Measurements from ENCODE around the gene AGFG1.
A peak's percentile ranks its signal among the peaks of the same experiment; 100 is the strongest.
"Not testable (repeated sequence)": the region's sequence is repeated elsewhere in the genome, so short reads cannot be mapped to it uniquely, and the experiment has no call there.

AGFG1 gene

DNA sequence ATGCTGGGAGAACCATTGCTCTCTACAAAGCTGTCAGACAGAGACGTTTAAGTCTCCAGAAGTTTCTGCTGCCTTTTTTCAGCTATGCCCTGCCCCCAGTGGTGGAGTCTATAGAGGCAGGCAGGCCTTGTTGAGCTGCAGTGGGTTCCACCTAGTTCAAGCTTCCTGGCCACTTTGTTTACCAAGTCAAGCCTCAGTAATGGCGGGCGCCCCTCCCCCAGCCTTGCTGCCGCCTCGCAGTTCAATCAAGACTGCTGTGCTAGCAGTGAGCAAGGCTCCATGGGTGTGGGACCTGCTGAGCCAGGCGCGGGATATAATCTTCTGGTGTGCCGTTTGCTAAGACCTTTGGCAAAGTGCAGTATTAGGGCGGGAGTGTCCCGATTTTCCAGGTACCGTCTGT, 74.0 kb downstream of the AGFG1 start:
- DNase-seq = no peak

GRCh38 chr2:227551836-227552235, 79.9 kb downstream of the AGFG1 start:
- no peak for DNase-seq

DNA sequence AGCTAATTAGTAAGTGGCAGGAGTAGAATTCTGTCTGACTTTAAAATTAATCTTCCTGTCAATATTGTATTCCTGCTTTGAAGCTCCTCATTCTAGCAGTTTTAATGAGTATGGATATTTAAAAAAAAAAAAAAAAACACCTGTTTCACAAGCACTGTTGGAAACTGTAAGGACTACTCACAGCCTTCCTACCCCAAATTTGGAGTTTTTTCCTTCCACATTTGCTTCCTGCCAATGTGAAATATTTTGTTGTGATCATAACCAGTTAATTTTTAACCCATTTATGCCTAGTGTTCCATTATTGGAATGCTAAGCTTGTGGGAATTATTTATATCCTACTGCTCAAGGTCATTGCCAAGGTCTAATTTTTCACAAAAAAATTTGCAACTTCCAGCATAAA, 90.6 kb downstream of the AGFG1 start:
- no peak for DNase-seq

GRCh38 chr2:227565080-227565479, 93.1 kb downstream of the AGFG1 start:
- DNase-seq = no peak

- no peak for DNase-seq
These were observed 94.1 kb downstream of the AGFG1 start for GRCh38 chr2:227566012-227566411.

DNA sequence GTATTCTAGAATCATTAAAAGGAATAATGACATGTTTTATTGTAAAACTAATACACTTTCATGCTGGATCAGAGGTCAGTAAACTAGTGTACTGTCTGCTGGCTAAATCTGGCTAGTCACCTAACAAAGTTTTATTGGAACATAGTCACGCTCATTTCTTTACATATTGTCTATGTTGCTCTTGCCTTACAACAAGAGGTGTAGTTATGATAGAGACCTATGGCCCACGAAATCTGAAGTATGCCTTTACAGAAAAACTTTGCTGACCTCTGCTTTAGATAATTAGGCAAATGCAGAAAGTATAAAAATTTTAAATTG, 96.9 kb downstream of the AGFG1 start:
- DNase-seq = no peak

GRCh38 chr2:227570615-227571014, 98.7 kb downstream of the AGFG1 start:
- no peak for DNase-seq

GRCh38 chr2:227576110-227576509, 104.2 kb downstream of the AGFG1 start:
- no peak for DNase-seq

DNA sequence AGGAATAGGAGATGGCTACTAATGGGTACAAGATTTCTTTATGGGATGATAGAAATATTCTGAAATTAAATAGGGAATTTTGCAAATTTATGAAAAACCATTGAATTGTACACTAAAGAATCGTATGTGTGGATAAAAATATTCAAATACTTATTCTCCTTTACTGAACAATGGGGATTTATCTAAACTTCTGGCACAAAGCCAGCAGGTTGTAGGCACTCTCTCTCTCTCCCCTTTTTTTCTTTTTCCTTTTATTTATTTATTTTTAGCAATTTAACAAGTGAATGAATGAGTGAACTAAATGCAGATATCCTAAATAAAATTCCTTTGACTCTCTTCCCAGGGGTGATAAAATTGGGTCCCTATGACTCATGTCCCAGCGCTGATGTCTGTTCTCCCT, 104.9 kb downstream of the AGFG1 start:
- DNase-seq = no peak

DNA sequence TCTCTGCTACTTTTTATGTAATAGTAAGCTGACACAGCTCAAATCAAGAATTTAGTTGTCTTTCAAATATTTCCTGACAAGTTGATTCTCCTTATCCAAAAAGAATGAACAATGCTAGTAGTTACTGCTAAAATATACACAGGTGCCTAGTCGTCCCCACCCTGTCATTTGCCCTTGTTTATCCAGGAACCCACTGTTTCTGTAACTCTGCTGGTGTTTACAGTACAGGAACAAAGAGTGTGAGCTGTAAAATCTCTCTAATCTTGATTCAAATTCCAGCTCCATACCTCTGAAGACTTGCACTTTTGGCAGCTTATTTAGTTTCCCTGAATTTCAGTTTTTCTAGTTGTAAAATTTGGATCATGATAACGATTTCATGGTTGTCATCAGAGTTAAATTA, 105.6 kb downstream of the AGFG1 start:
- DNase-seq = no peak

- DNase-seq = no peak
These were observed 106.7 kb downstream of the AGFG1 start for GRCh38 chr2:227578642-227579041.

GRCh38 chr2:227579791-227580190, 107.8 kb downstream of the AGFG1 start:
- DNase-seq = no peak

DNA sequence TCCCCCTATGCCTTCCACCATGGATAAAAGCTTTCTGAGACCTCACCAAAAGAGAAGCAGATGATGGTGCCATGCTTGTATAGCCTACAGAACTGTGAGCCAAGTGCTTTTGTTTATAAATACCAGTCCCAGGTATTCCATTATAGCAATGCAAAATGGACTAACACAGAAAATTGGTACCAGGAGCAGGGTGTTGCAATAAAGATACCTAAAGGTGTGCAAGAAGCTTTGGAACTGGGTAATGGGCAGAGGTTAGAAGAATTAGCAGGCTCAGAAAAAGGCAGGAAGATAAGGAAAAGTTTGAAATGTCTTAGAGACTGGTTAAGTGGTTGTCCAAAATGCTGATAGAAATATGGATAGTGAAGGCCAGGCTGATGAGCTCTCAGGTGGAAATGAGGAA, 110.4 kb downstream of the AGFG1 start:
- no peak for DNase-seq

DNA sequence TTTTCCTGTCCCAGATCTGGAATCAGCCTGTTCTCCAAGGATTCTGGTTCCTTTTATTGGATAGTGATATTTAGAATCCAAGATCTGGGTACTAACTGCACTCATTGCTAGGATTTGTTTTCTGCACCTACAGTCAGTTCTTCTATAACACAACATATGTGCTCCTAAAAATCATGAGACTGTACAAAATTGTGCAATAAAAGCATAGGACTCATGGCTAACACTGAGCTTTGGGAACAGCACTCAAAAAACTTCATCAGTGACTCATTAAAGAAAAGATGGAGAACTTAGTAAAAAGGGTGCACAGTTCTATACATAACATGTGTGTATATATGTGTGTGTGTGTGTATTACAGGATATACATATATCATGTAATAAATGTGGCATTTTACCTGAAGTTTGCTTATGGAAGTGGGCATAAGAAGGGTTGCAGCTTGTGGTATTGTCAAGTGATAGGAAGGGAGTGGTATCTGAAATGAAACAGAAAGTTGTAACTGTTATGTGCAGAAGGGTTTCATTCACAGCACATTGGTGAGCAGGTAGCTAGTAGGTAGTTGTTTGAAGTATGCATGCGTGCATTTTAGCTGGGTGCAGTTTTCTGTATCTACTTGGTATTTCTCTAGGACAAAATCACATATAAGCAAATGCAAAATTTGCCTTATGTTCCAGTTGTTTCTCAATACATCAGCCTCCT, 120.9 kb downstream of the AGFG1 start:
- DNase-seq = no peak

DNA sequence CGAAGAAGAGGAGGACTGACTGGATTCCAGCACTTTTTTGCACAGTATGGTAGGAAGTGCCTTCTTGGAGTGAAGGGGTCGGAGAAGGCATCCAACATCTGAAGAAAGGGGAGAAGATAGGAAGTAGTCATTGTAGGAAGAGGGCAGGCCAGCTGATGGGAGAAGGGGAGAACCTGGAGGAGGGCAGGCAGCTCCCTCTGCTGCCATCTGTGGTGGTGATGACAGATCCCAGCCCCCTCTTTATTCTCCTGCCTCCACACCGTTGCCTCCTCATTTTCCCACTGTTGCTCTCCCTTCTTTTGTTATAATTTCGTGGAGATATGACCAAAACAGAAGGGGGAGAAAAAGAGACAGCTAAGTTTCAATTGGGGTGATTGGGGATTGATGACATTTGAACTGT, 123.8 kb downstream of the AGFG1 start:
- DNase-seq = no peak

GRCh38 chr2:227597036-227597435, 125.1 kb downstream of the AGFG1 start:
- DNase-seq = no peak

DNA sequence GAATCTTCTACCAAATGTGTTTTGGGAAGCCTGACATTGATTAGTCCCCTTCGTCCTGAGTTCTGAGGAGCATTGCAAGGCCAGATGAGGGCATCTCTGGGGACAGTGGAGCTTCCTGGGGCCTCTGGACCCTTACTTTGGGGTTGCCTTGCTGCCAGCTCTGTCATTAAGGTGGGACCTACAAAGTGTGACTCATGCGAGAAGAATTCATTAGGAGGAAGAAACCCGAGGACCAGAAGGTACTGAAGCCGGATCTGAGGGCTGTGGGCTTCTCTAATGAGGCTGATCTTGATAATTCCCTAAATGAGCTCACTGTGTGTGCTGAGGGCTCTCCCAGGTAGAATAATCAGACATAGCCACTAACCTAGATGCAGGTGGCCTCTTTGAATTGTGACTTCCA, 126.0 kb downstream of the AGFG1 start:
- no peak for DNase-seq

GRCh38 chr2:227598835-227599503, 127.0 kb downstream of the AGFG1 start, which contains the start of gene SCYGR2:
Gene SCYGR2 (plus strand): TSS chr2:227598893. CDS start chr2:227598893, 0 bp downstream.
- DNase-seq = not testable (repeated sequence)

DNA sequence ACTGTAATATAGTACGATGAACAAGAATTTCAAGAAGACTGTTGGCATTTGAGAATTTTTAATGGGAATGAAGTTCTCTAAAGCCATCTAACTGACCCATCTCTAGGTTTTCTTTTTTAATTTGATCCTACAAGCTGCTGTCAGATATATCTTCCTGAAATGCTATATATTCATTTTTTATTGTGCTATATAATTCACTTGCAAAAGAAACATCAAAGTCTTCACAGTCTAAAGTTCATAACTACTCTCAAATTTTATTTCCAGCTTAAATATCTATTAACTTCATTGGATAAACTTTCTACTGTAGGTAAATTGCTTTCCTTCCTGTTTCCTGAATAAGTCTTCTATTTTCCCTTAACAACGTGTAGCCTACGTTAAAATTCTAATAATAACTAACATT, 130.4 kb downstream of the AGFG1 start:
- no peak for DNase-seq

GRCh38 chr2:227606476-227606875, 134.5 kb downstream of the AGFG1 start:
- DNase-seq = no peak

DNA sequence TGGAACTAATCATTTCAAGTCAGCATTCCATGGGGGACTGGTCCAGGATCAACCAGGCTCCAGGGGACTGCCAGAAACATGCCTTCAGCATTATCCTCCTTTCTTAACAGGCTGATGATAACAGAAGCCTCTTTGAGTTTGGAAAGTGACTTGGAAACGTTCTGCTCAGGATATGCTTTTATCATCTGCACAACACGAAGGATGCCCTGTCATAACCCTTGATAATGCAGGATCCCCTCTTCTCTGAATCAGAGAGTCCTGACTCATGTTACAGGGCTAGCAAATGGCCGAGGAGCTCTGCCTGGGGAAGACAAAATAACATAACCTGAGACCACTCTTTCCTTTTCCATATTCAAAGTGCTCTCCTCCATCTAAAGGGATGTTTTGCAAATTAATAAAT, 136.0 kb downstream of the AGFG1 start:
- no peak for DNase-seq

DNA sequence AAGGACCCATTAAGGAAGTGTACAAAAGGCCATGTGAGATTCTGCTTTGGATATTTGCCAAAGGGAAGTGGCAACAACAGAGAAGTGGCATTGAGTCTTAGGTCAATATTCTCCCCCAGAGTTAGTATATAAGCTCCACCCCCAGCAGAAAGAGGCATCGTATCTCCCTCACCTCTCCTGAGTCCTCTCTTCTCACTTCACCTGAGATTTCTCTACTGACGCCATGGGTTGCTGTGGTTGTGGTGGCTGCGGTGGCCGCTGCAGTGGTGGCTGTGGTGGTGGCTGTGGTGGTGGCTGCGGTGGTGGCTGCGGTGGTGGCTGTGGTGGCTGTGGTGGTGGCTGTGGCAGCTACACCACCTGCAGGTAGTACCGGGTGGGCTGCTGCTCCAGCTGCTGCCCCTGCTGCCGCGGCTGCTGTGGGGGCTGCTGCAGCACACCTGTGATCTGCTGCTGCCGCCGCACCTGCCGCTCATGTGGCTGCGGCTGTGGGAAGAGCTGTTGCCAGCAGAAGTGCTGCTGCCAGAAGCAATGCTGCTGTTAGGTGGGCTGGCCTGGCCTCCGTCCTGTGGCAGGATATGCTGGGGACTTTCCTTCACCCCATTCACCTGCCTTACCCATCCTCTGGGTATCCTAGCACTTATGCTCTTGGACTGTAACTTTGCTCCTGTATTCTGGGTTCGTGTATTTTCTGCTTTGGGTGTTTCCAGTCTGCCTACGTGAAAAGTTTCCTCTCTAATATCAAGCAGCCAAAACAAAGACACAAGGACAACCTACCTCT, 136.8 kb downstream of the AGFG1 start:
- peak; percentile 44 for DNase-seq

- DNase-seq = no peak
These were observed 138.2 kb downstream of the AGFG1 start for GRCh38 chr2:227610123-227610522.

Measured in GDM1 (cell line).